Activated T-helper 17 cell treated with anti-CD3 and anti-CD28 coated beads, Interleukin-2, amount 50 U/mL, for 72 hours (primary cell): ENCODE measurements around the gene ZBTB49. TPM values are rescaled to one million over a fixed set of nuclear protein-coding genes. Genes with fewer than 3 reads are reported as not detected.

Experiments used
- ATAC-seq: fragments of 150-1000 bp; cut with Tn5 transposase; replicated peaks from 2 replicates; pipeline ENCODE4 v1.10.0; 2021; ENCODE audit warnings: mild to moderate bottlenecking, moderate library complexity
- H3K27ac Mint-ChIP-seq: one replicate; pipeline ENCODE4 v1.8.0; 2022; ENCODE audit warnings: mixed read lengths
- H3K27me3 Mint-ChIP-seq: one replicate; pipeline ENCODE4 v1.8.0; 2022; ENCODE audit warnings: mixed read lengths
- H3K36me3 Mint-ChIP-seq: one replicate; pipeline ENCODE4 v1.8.0; 2022; ENCODE audit warnings: low read depth, mild to moderate bottlenecking, mixed read lengths
- H3K4me1 Mint-ChIP-seq: one replicate; pipeline ENCODE4 v1.8.0; 2022; ENCODE audit warnings: mixed read lengths
- H3K4me3 Mint-ChIP-seq: one replicate; pipeline ENCODE4 v1.8.0; 2022; ENCODE audit warnings: mild to moderate bottlenecking, mixed read lengths
- H3K9me3 Mint-ChIP-seq: one replicate; pipeline ENCODE4 v1.8.0; 2022; ENCODE audit warnings: mixed read lengths
- total RNA-seq, 2 donors: library from RNA; stranded (reverse); gene quantifications; one replicate each; pipeline ENCODE4 v1.2.3, GENCODE V29; 2022

ZBTB49 gene
- total RNA-seq, 2 donors from 2014 or later = 3.5 to 7.6 TPM

DNA sequence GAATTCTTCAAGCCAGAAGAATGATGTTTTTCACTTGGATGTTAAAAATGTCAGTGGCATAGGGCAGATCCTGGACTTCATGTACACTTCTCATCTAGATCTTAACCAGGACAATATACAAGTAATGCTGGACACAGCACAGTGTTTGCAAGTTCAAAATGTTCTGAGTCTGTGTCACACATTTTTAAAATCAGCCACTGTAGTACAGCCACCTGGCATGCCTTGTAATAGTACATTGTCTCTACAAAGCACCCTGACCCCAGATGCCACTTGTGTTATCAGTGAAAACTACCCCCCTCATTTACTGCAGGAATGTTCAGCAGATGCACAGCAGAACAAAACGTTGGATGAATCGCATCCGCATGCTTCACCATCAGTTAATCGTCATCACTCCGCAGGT lies 11.9 kb downstream of the ZBTB49 start:
- Mint-ChIP-seq H3K27me3 (no peaks in the 10 kb centered on the region), H3K27ac (no peak overlapping the region), H3K4me3 (no peak overlapping the region), H3K4me1 (peaks cover 4% of the 10 kb centered on the region), H3K9me3 (no peaks in the 10 kb centered on the region), H3K36me3 (peaks cover 64% of the 10 kb centered on the region)
- ATAC-seq = no peak

DNA sequence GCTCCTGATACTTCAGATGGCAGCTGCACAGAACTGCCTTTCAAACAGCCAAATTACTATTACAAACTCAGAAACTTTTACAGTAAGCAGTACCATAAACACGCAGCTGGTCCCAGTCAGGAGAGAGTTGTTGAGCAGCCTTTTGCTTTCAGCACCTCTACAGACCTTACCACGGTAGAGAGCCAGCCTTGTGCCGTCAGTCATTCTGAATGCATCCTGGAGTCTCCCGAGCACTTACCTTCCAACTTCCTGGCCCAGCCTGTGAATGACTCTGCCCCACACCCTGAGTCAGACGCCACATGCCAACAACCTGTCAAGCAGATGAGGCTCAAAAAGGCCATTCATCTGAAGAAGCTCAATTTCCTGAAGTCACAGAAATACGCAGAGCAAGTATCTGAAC lies 12.4 kb downstream of the ZBTB49 start:
- Mint-ChIP-seq H3K27me3 (no peaks in the 10 kb centered on the region), H3K4me1 (peaks cover 4% of the 10 kb centered on the region), H3K36me3 (peaks cover 68% of the 10 kb centered on the region), H3K9me3 (no peaks in the 10 kb centered on the region), H3K27ac (no peak overlapping the region), H3K4me3 (no peak overlapping the region)
- no peak for ATAC-seq

DNA sequence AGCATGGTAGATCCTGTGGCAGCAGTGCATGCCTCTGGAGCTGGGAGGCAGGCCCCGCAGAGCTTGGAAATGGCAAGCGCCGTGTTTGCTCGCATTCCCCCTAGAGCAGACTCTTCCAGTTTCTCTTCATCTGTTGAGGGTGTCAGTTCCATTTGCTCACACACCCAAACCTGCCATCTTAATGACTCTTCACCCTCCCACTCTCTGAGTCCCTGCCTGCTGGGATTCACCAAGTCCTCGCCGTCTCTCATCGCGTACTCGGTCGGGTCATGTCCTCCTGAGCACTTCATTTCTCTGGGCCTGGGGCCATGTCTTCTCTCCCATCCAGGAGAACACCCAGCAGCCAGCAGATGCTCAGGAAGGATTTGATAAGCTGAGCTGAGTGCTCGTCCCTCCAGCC lies 16.9 kb downstream of the ZBTB49 start:
- Mint-ChIP-seq H3K4me3 (no peak overlapping the region), H3K27ac (no peak overlapping the region), H3K27me3 (no peaks in the 10 kb centered on the region), H3K9me3 (no peaks in the 10 kb centered on the region), H3K36me3 (peaks cover 66% of the 10 kb centered on the region), H3K4me1 (no peaks in the 10 kb centered on the region)
- ATAC-seq = no peak

DNA sequence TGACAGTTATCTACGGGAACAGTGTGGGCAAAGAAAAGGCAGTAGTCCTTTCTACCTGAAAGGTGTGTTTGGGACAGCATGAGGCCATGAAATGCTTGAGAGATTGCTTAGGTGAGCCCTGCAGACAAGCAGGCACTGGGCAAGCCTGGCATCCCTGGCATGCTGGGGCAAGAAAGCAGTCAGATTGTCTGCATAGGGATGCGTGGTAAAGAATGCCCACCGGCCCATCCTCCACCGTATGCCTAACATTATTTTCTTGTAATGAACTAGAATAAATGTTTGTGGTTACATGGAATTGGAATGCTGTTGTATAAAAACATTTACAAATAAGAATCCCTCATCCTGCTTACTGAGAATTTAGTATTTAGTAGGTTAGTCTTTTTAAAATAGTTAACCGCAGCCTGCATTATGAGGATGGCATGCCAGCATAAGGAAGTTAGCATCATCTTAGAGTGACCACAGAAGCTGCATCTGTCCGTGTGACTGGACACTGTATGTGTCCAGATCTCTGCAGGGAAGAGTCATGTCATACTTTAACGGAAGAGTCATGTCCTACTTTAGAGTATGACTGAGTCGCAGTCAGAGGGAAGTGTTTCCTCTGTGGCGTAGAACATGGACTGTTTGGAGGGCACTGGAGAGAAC lies 18.9 kb downstream of the ZBTB49 start:
- Mint-ChIP-seq H3K9me3 (no peaks in the 10 kb centered on the region), H3K27ac (no peak overlapping the region)

DNA sequence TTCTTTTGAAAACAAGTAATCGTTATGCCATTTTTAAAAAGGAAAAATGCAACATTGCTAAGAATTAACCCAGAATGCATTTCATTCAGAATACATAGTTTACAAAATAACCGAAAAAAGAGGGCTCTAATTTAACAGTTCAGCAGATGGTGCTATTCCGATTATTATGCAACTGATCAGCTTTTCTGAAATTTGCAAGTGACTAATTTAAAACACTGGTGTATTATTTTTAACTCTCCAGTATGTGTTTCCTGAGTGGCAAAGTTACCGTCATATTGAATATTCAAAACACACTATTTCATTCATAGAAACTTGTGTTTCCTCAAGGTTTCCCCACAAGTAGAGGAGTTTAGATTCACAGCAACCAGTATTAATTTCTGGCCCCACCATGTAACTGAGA lies 21.1 kb downstream of the ZBTB49 start:
- Mint-ChIP-seq H3K27me3 (no peaks in the 10 kb centered on the region), H3K27ac (no peak overlapping the region), H3K9me3 (no peaks in the 10 kb centered on the region), H3K4me1 (no peaks in the 10 kb centered on the region), H3K4me3 (no peak overlapping the region), H3K36me3 (peaks cover 70% of the 10 kb centered on the region)
- ATAC-seq = no peak

More for the DNA sequence above, 18.9 kb downstream of the ZBTB49 start:
- H3K4me1 Mint-ChIP-seq = no peaks in the 10 kb centered on the region
- H3K4me3 Mint-ChIP-seq = no peak overlapping the region
- H3K36me3 Mint-ChIP-seq = peaks cover 66% of the 10 kb centered on the region
- no peak for ATAC-seq
- H3K27me3 Mint-ChIP-seq = no peaks in the 10 kb centered on the region

- H3K4me1 Mint-ChIP-seq = no peaks in the 10 kb centered on the region
- no peak overlapping the region for H3K4me3 Mint-ChIP-seq
- no peak for ATAC-seq
- H3K27ac Mint-ChIP-seq = peak overlapping the region; percentile 40
- no peaks in the 10 kb centered on the region for H3K27me3 Mint-ChIP-seq
- peaks cover 83% of the 10 kb centered on the region for H3K36me3 Mint-ChIP-seq
- no peaks in the 10 kb centered on the region for H3K9me3 Mint-ChIP-seq
Measured at GRCh38 chr4:4315461-4316149, 25.6 kb downstream of the ZBTB49 start.

DNA sequence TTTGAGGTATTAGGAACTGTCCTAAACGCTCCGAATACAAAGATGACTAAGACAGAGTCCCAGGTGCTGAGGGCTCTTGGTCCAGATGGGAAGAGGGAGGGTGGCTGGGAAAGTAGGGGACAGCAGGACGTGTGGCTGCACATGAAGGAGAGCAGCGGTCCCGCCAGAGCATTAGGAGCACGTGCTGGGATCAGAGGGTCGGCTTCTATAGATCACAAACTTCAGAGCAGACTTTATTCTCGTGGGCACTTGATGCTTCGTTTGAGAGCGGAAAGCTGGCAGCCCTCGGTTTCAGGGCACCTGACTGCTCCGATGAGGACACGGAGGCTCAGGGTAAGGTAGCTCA lies 26.1 kb downstream of the ZBTB49 start:
- ATAC-seq = no peak
- no peaks in the 10 kb centered on the region for H3K4me1 Mint-ChIP-seq
- H3K36me3 Mint-ChIP-seq = peaks cover 89% of the 10 kb centered on the region
- H3K27ac Mint-ChIP-seq = peak overlapping the region; percentile 40
- H3K9me3 Mint-ChIP-seq = no peaks in the 10 kb centered on the region
- no peaks in the 10 kb centered on the region for H3K27me3 Mint-ChIP-seq
- no peak overlapping the region for H3K4me3 Mint-ChIP-seq

- Mint-ChIP-seq H3K27ac (no peak overlapping the region), H3K9me3 (no peaks in the 10 kb centered on the region), H3K27me3 (no peaks in the 10 kb centered on the region), H3K4me1 (no peaks in the 10 kb centered on the region), H3K4me3 (no peak overlapping the region), H3K36me3 (peaks cover 87% of the 10 kb centered on the region)
- no peak for ATAC-seq
Measured at GRCh38 chr4:4317496-4318232, 27.6 kb downstream of the ZBTB49 start.

GRCh38 chr4:4320528-4320927 lies 30.5 kb downstream of the ZBTB49 start:
- Mint-ChIP-seq H3K4me3 (no peak overlapping the region), H3K4me1 (no peaks in the 10 kb centered on the region), H3K27me3 (no peaks in the 10 kb centered on the region), H3K27ac (no peak overlapping the region), H3K36me3 (peaks cover 62% of the 10 kb centered on the region), H3K9me3 (no peaks in the 10 kb centered on the region)
- no peak for ATAC-seq

- H3K9me3 Mint-ChIP-seq = no peaks in the 10 kb centered on the region
- H3K36me3 Mint-ChIP-seq = peaks cover 56% of the 10 kb centered on the region
- no peaks in the 10 kb centered on the region for H3K27me3 Mint-ChIP-seq
- no peak for ATAC-seq
- no peaks in the 10 kb centered on the region for H3K4me1 Mint-ChIP-seq
- no peak overlapping the region for H3K27ac Mint-ChIP-seq
- H3K4me3 Mint-ChIP-seq = no peak overlapping the region
Measured at GRCh38 chr4:4320951-4321714, 31.1 kb downstream of the ZBTB49 start.

GRCh38 chr4:4321951-4322688 lies 32.1 kb downstream of the ZBTB49 start:
- no peaks in the 10 kb centered on the region for H3K9me3 Mint-ChIP-seq
- H3K27ac Mint-ChIP-seq = no peak overlapping the region
- peaks cover 46% of the 10 kb centered on the region for H3K36me3 Mint-ChIP-seq
- no peak overlapping the region for H3K4me3 Mint-ChIP-seq
- no peaks in the 10 kb centered on the region for H3K4me1 Mint-ChIP-seq
- ATAC-seq = no peak
- no peaks in the 10 kb centered on the region for H3K27me3 Mint-ChIP-seq

DNA sequence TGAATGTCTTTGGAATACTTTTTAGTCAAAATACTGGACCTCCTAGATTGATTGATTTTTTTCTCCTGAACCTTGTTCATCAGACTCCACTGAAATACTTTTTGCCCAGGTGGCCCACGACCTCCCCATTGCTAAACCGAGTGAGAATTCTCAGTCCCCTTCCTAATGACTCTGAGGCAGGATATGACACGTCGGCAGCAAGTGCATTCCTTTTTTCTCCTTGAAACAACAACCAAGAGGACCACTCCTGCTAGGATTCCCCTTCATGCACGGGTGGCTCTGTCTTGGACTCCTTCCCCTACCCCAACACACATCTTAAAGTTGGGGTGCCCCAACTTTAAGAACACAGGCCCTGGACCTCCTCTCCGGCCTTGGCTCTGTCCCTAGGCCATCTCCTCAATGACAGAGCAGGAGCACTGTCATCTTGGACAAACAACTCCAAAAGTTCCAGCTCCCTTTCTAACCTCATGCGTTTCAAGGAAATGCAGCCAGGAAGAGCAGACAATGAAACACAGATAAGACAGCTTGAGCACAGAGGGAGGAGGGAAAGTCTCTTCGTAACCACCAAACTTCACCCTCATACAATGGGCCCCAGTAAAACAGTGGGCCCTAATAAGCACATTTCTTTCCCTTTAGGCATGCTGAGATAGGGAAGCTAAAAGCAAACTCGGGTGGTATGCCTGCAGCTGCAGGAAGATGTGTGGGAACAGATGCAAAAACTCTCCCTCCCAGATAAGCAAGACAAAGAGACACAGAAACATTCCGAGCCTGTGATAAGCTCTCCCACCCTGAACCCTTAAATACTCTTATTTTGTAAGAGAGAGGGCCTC lies 33.9 kb downstream of the ZBTB49 start:
- Mint-ChIP-seq H3K4me1 (no peaks in the 10 kb centered on the region), H3K9me3 (no peaks in the 10 kb centered on the region), H3K27me3 (no peaks in the 10 kb centered on the region), H3K36me3 (peaks cover 31% of the 10 kb centered on the region), H3K4me3 (no peak overlapping the region), H3K27ac (peak overlapping the region; percentile 2)
- no peak for ATAC-seq

GRCh38 chr4:4325321-4325720 lies 35.3 kb downstream of the ZBTB49 start:
- Mint-ChIP-seq H3K4me1 (no peaks in the 10 kb centered on the region), H3K27me3 (no peaks in the 10 kb centered on the region), H3K27ac (no peak overlapping the region), H3K36me3 (peaks cover 23% of the 10 kb centered on the region), H3K4me3 (no peak overlapping the region), H3K9me3 (no peaks in the 10 kb centered on the region)
- no peak for ATAC-seq
